ENCODE results near the gene KATNA1.
"Not testable (repeated sequence)": the region's sequence is repeated elsewhere in the genome, so short reads cannot be mapped to it uniquely, and the experiment has no call there.

The KATNA1 gene

DNA sequence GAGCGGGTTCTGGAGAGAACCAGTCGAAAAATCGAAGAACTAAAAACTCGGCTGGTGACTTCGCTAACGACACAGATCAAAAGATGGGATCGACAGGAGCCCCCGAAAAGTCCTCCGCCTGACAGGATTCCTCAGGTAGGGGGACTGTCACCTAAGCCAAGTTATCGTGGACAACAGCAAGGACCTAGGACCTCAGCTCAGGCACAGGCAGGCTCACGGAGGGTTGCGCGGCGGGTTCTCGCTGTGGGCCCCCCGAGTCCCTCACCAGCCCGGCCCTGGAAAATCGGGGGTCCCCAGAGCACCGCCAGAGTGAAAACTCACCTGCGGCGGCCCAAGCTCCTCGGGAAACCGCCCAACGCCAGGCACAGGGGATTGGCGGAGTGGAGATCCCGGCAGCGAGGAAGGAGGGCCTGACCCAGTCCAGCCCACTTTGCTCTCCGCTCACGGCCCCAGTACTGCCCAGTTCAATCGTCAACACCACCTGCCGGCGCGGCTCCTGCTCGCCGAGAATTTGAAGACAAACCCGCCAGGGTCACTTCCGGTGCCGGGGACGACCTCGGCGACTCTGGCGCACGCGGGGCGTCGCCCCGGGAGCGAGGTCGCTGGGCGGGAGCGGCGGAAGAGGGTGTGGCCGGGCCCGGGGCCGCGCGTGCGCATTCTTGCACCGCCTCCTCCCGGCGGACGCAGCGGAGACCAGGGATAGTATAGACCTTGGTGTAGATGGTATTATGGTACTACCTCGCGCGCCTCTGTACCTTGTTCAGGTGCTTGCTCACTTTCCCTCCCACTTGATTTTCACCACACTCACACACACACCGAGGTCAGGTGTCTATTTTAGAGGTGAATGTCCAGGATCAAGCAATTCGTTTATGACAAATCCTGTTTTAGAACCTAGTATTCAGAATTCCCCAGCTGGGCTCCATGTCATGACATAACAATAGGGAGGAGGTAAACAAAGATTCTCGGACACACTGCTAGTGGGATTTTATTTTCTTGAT, at the start of gene KATNA1:
KATNA1 (minus strand) TSS at position 567 of the 998 bp plus-strand sequence. CDS start 10,167 bp downstream, outside the sequence.
- DNase-seq (ENCODE audit: low read depth): peak; percentile 33

DNA sequence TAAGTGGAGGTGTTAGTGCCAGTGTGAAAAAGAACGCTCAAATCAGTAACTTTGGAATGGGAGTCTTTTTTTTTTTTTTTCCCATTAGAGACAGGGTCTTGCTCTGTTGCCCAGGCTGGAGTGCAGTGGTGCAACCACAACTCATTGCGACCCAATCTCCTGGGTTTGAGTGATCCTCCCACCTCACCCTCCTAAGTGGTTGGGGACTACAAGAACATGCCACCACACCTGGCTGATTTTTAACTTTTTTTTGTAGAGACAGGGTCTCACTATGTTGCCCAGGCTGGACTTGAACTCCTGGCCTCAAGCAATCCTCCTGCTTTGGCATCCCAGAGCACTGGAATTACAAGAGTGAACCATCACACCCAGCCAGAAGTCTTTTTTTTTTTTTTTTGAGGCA, 49.7 kb upstream of the KATNA1 start:
- no peak for DNase-seq (ENCODE audit: low read depth)

DNA sequence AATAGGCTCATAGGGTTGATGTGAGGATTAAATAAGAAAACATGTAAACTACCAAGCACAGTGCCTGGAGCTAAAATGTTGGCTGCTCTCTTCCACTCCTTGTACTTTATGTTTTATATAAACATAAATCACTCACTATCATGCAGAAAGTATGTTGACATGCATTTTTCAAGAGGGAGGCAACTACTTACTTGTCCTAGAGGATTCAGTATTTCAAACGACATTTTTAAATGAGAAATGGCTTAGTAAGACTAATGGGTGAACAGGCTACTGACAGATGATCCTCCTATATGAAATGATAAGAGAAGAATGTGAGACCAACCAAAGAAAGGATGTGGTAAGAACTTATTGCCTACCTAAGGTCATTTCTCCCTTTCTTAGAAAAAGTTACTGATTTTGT, 48.4 kb upstream of the KATNA1 start:
- no peak for DNase-seq (ENCODE audit: low read depth)

GRCh38 chr6:149694921-149695320, 46.4 kb upstream of the KATNA1 start:
- DNase-seq (ENCODE audit: low read depth): no peak

DNA sequence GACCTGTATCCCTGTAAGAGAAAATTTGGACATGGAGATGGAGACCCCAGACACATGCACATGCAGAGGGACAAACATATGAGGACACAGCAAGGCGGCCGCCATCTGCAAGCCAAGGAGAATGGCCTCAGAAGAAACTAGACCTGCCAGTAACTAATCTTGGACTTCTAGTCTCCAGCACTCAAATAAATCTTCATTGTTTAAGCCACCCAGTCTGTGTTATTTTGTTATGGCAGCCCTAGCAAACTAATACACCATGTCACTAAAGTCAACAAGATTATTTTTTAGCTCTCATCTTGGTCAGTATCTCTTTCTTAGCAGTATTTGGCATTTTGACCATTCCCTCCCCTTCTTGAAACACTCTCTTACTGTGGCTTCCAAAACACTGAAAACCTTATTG, 42.7 kb upstream of the KATNA1 start:
- DNase-seq (ENCODE audit: low read depth): no peak

GRCh38 chr6:149686230-149686629, 37.7 kb upstream of the KATNA1 start:
- DNase-seq (ENCODE audit: low read depth): no peak

- no peak for DNase-seq (ENCODE audit: low read depth)
Observed at GRCh38 chr6:149683256-149683859, 34.8 kb upstream of the KATNA1 start.

- not testable (repeated sequence) for DNase-seq (ENCODE audit: low read depth)
Observed at GRCh38 chr6:149681845-149682244, 33.3 kb upstream of the KATNA1 start.

GRCh38 chr6:149681209-149681608, 32.7 kb upstream of the KATNA1 start:
- DNase-seq (ENCODE audit: low read depth): no peak

- no peak for DNase-seq (ENCODE audit: low read depth)
Observed at GRCh38 chr6:149680503-149680902, 32.0 kb upstream of the KATNA1 start.

- not testable (repeated sequence) for DNase-seq (ENCODE audit: low read depth)
Observed at GRCh38 chr6:149672265-149672664, 23.8 kb upstream of the KATNA1 start.

- DNase-seq (ENCODE audit: low read depth): no peak
Observed at GRCh38 chr6:149660028-149660427, 11.5 kb upstream of the KATNA1 start.

DNA sequence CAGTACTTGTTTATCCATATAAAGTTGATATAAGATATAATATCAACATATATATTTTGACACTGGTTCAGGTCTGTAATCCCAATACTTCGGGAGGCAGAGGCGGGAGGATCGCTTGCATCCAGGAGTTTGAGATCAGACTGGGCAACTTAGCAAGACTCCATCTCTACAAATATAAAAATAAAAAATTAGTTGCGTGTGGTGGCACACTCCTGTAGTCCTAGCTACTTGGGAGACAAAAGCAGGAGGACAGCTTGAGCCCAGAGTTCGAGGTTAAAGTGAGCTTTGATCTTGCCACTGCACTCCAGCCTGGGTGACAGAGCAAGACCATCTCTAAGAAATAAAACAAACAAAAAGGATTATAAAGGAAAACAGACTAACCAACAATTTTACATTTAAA, 8.9 kb upstream of the KATNA1 start:
- DNase-seq (ENCODE audit: low read depth): no peak

GRCh38 chr6:149651056-149651455, 2.5 kb upstream of the KATNA1 start:
- DNase-seq (ENCODE audit: low read depth): no peak

GRCh38 chr6:149646599-149646998, 1.9 kb downstream of the KATNA1 start:
- DNase-seq (ENCODE audit: low read depth): no peak

- peak; percentile 20 for DNase-seq (ENCODE audit: low read depth)
Observed at GRCh38 chr6:149642829-149643580, 5.5 kb downstream of the KATNA1 start.

- DNase-seq (ENCODE audit: low read depth): peak; percentile 35
Observed at GRCh38 chr6:149636124-149636523, 12.4 kb downstream of the KATNA1 start.

DNA sequence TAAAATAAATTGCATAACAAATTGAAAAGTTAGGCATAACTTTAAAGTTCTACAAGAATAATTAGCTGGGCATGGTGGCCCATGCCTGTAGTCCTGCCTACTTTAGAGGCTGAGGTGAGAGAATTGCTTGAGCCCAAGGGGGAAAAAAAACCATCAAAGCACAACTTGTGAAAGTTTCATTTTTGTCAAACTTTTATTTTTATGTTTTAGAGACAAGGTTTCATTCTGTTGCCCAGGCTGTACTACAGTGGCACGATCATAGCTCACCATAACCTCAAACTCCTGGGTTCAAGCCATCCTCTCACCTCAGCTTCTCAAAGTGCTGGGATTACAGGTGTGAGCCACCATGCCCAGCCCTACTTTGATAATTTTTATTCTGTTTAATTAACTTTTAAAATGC, 14.2 kb downstream of the KATNA1 start:
- no peak for DNase-seq (ENCODE audit: low read depth)

GRCh38 chr6:149628875-149629510, 19.5 kb downstream of the KATNA1 start:
- DNase-seq (ENCODE audit: low read depth): no peak

GRCh38 chr6:149627672-149628071, 20.8 kb downstream of the KATNA1 start:
- no peak for DNase-seq (ENCODE audit: low read depth)

DNA sequence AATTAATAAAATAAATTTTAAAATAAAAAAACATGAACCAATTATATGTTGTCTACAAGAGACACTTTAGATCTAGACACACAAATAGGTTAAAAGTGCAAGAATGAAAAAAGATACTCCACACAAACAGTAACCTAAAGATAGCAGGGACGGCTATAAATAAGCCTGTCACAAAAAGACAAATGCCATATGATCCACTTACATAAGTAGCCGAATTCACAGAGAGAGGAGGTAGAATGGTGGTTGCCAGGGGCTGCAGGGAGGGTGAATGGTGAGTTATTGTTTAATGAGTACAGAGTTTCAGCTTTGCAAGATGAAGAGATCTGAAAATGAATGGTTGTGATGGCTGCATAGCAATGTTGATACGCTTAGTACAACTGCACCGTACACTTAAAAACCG, 32.7 kb downstream of the KATNA1 start:
- DNase-seq (ENCODE audit: low read depth): no peak

DNA sequence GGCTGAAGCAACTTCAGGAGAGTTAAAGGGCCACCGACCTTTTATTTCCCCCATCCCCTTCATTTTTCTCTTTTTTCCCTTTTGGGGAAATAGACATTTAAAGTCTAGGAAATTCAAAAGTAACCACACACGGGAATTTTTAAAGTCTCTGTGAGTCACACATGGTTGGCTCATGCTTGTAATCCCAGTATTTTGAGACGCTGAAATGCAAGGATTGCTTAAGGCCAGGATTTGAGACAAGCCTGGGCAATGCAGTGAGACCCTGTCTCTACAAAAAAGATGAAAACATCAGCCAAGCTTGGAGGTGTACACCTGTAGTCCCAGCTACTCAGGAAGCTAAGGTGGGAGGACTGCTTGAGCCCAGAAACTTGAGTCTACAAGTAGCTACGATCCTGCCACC, 34.2 kb downstream of the KATNA1 start:
- peak; percentile 3 for DNase-seq (ENCODE audit: low read depth)

Data from stromal cell of bone marrow (primary cell).